Amygdala (tissue), 56 donors: ENCODE measurements around the gene UGGT1.
"Not testable (repeated sequence)": the region's sequence is repeated elsewhere in the genome, so short reads cannot be mapped to it uniquely, and the experiment has no call there.

Experiments used
- DNase-seq, 56 donors: peaks; one replicate each; lab custom pipeline; 2025; lab: John Stamatoyannopoulos, UW

Gene UGGT1

GRCh38 chr2:128172191-128172590 is 81.2 kb downstream of the UGGT1 start:
- DNase-seq = no peak

- DNase-seq = not testable (repeated sequence)
These were observed 83.1 kb downstream of the UGGT1 start for GRCh38 chr2:128174067-128174466.

- DNase-seq = no peak
These were observed 86.3 kb downstream of the UGGT1 start for GRCh38 chr2:128177315-128177714.

- no peak for DNase-seq
These were observed 87.2 kb downstream of the UGGT1 start for GRCh38 chr2:128178149-128178649.

GRCh38 chr2:128178650-128179460 is 87.9 kb downstream of the UGGT1 start:
- peak in 36 of 56 donors; percentile 7 to 74 (median 44) for DNase-seq

GRCh38 chr2:128179461-128179755 is 88.4 kb downstream of the UGGT1 start:
- no peak for DNase-seq

GRCh38 chr2:128180031-128180430 is 89.0 kb downstream of the UGGT1 start:
- no peak for DNase-seq

GRCh38 chr2:128185576-128185975 is 94.6 kb downstream of the UGGT1 start:
- DNase-seq = no peak

- no peak for DNase-seq
These were observed 96.1 kb downstream of the UGGT1 start for GRCh38 chr2:128187032-128187654.

GRCh38 chr2:128195435-128195984 is 104.5 kb downstream of the UGGT1 start:
- DNase-seq = no peak

GRCh38 chr2:128196026-128196425 is 105.0 kb downstream of the UGGT1 start:
- no peak for DNase-seq

GRCh38 chr2:128196471-128196931 is 105.5 kb downstream of the UGGT1 start:
- peak in 1 of 56 donors; percentile 18 for DNase-seq

- DNase-seq = no peak
These were observed 106.1 kb downstream of the UGGT1 start for GRCh38 chr2:128197059-128197458.

GRCh38 chr2:128198656-128199055 is 107.7 kb downstream of the UGGT1 start:
- DNase-seq = peak in 1 of 56 donors; percentile 16

GRCh38 chr2:128199141-128199540 is 108.1 kb downstream of the UGGT1 start:
- no peak for DNase-seq

- DNase-seq = no peak
These were observed 111.8 kb downstream of the UGGT1 start for GRCh38 chr2:128202791-128203190.

- DNase-seq = no peak
These were observed 115.2 kb downstream of the UGGT1 start for GRCh38 chr2:128206245-128206644.

- DNase-seq = no peak
These were observed 117.0 kb downstream of the UGGT1 start for GRCh38 chr2:128208023-128208422.

GRCh38 chr2:128208631-128209324 is 117.8 kb downstream of the UGGT1 start:
- DNase-seq = not testable (repeated sequence)

GRCh38 chr2:128214251-128214650 is 123.3 kb downstream of the UGGT1 start:
- no peak for DNase-seq

- DNase-seq = no peak
These were observed 124.0 kb downstream of the UGGT1 start for GRCh38 chr2:128214866-128215460.
